ENCODE data around the gene PPP1R2.

PPP1R2 gene

GRCh38 chr3:195579281-195579680 lies 36.2 kb upstream of the PPP1R2 start:
- H3K27me3 ChIP-seq (ENCODE audit: control insufficient read depth, insufficient read depth, low read length) = no peaks in the 10 kb centered on the region
- H3K27ac ChIP-seq (ENCODE audit: low read depth, low read length) = no peak overlapping the region
- no peaks in the 10 kb centered on the region for H3K4me1 ChIP-seq (ENCODE audit: control insufficient read depth, insufficient read depth, low read length)
- H3K9ac ChIP-seq (ENCODE audit: low read depth, low read length) = no peak overlapping the region
- H3K9me3 ChIP-seq (ENCODE audit: control insufficient read depth, insufficient read depth, low read length) = no peaks in the 10 kb centered on the region
- H3K4me3 ChIP-seq (ENCODE audit: low read depth, low read length) = no peak overlapping the region
- no peaks in the 10 kb centered on the region for H3K36me3 ChIP-seq (ENCODE audit: control insufficient read depth, insufficient read depth, low read length)

GRCh38 chr3:195578565-195578964 lies 35.4 kb upstream of the PPP1R2 start:
- H3K9me3 ChIP-seq (ENCODE audit: control insufficient read depth, insufficient read depth, low read length) = no peaks in the 10 kb centered on the region
- H3K27me3 ChIP-seq (ENCODE audit: control insufficient read depth, insufficient read depth, low read length) = no peaks in the 10 kb centered on the region
- no peaks in the 10 kb centered on the region for H3K36me3 ChIP-seq (ENCODE audit: control insufficient read depth, insufficient read depth, low read length)
- H3K9ac ChIP-seq (ENCODE audit: low read depth, low read length) = no peak overlapping the region
- peaks cover 6% of the 10 kb centered on the region for H3K4me1 ChIP-seq (ENCODE audit: control insufficient read depth, insufficient read depth, low read length)
- H3K4me3 ChIP-seq (ENCODE audit: low read depth, low read length) = no peak overlapping the region
- H3K27ac ChIP-seq (ENCODE audit: low read depth, low read length) = no peak overlapping the region

DNA sequence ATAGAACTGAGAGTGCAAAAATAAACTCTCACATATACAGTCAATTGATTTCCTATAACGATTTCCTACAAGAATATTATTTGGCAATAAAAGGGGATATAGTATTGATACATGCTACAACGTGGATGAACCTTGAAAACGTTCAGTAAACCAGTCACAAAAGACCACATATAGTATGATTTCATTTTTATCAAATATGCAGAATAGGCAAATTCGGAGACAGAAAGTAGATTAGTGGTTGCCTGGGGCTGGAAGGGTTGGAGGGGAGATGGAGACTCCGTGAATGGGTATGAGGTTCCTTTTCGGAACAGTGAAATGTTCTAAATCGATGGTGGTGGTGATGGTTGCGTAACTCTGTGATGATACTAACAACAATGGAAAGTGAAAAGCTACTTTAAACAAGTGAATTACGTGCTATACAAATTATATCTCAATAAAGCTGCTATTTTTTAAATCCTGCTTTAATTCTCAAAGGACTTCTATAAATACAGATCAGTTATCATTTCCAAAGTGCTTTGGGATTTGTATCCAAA lies 34.6 kb upstream of the PPP1R2 start:
- H3K27me3 ChIP-seq (ENCODE audit: control insufficient read depth, insufficient read depth, low read length) = no peaks in the 10 kb centered on the region
- no peaks in the 10 kb centered on the region for H3K36me3 ChIP-seq (ENCODE audit: control insufficient read depth, insufficient read depth, low read length)
- no peak overlapping the region for H3K27ac ChIP-seq (ENCODE audit: low read depth, low read length)
- H3K9ac ChIP-seq (ENCODE audit: low read depth, low read length) = no peak overlapping the region
- H3K4me3 ChIP-seq (ENCODE audit: low read depth, low read length) = no peak overlapping the region
- no peaks in the 10 kb centered on the region for H3K9me3 ChIP-seq (ENCODE audit: control insufficient read depth, insufficient read depth, low read length)
- H3K4me1 ChIP-seq (ENCODE audit: control insufficient read depth, insufficient read depth, low read length) = peaks cover 7% of the 10 kb centered on the region

DNA sequence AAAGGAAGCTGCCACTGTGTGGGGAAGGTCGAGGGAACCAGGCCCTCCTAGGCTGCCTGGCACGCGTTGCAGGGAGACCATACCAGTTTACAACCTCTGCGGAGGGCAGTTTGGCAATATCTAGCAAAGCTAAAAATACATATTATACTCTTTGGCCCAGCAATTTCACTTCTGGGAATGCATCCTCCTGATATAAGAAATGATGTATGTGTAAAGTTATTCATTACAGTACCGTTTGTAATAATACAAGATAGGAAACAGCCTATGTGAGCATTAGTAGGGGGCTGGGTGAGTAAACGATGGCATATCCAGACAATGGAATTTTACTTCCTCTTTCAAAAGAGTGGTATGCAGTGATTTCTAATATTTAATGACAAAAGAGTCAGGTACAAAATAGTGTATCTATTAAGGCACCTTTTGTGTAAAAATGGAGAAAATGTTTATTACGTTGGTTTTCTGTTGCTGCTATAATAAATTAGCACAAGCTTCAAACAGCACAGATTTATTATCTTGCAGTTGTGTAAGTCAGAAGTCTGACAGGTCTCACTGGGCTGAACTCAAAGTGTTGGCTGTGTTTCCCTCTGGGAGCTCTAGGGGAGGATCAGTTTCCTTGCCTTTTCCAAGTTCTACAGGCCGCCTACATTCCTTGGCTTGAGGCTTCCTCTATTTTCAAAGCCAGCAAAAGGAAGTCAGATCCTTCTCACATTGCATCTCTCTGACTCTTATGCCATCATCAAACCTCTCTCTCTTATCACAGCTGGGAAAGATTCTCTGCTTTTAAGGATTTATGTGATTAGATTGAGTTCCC lies 31.6 kb upstream of the PPP1R2 start:
- no peaks in the 10 kb centered on the region for H3K27me3 ChIP-seq (ENCODE audit: control insufficient read depth, insufficient read depth, low read length)
- peaks cover 7% of the 10 kb centered on the region for H3K4me1 ChIP-seq (ENCODE audit: control insufficient read depth, insufficient read depth, low read length)
- H3K27ac ChIP-seq (ENCODE audit: low read depth, low read length) = no peak overlapping the region
- H3K36me3 ChIP-seq (ENCODE audit: control insufficient read depth, insufficient read depth, low read length) = no peaks in the 10 kb centered on the region
- no peak overlapping the region for H3K4me3 ChIP-seq (ENCODE audit: low read depth, low read length)
- no peak overlapping the region for H3K9ac ChIP-seq (ENCODE audit: low read depth, low read length)
- H3K9me3 ChIP-seq (ENCODE audit: control insufficient read depth, insufficient read depth, low read length) = no peaks in the 10 kb centered on the region

GRCh38 chr3:195573611-195574496 lies 30.7 kb upstream of the PPP1R2 start:
- Histone ChIP-seq H3K4me1 (ENCODE audit: control insufficient read depth, insufficient read depth, low read length) (peaks cover 7% of the 10 kb centered on the region), H3K9ac (ENCODE audit: low read depth, low read length) (no peak overlapping the region), H3K27me3 (ENCODE audit: control insufficient read depth, insufficient read depth, low read length) (no peaks in the 10 kb centered on the region), H3K27ac (ENCODE audit: low read depth, low read length) (no peak overlapping the region), H3K9me3 (ENCODE audit: control insufficient read depth, insufficient read depth, low read length) (no peaks in the 10 kb centered on the region), H3K36me3 (ENCODE audit: control insufficient read depth, insufficient read depth, low read length) (no peaks in the 10 kb centered on the region), H3K4me3 (ENCODE audit: low read depth, low read length) (no peak overlapping the region)

DNA sequence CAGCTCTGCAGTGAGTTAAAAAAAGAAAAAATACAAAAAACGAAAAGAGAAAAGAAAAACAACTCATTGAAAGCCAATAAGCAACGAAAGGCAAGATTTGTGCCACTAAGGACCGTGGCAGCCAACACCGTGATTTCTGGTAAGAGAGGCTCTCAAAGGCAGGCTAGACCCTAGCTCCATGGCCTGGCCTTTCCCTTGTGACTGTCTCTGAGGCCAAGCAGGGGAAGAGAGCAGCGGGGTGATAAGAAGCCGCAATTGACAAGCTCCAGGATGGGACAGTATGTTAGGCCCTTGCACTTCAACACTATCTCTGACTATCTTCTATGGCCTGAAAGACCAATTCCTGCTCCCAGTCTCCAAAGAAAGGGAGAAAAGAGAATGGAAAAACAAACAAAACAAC lies 28.2 kb upstream of the PPP1R2 start:
- Histone ChIP-seq H3K4me3 (ENCODE audit: low read depth, low read length) (no peak overlapping the region), H3K9ac (ENCODE audit: low read depth, low read length) (no peak overlapping the region), H3K4me1 (ENCODE audit: control insufficient read depth, insufficient read depth, low read length) (peaks cover 7% of the 10 kb centered on the region), H3K27me3 (ENCODE audit: control insufficient read depth, insufficient read depth, low read length) (no peaks in the 10 kb centered on the region), H3K9me3 (ENCODE audit: control insufficient read depth, insufficient read depth, low read length) (no peaks in the 10 kb centered on the region), H3K27ac (ENCODE audit: low read depth, low read length) (no peak overlapping the region), H3K36me3 (ENCODE audit: control insufficient read depth, insufficient read depth, low read length) (no peaks in the 10 kb centered on the region)

DNA sequence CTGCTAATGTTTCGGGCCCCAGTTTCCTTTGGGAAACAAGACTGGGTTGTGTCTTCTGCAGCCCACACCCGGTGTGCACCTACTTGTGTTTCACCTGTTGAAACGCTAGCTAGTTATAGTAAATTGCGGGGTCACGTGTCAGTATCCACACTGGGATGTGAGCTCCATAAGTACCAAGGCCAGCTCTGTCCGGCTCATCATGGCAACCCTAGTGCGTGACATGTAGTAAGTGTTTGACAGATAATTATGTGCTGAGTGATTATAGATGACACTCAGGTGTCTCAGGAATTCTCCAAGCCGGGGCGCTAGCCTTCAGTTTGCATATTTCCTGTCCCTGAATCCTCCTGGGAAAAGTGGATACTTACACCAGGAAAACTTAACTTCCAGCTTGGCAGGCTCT lies 27.8 kb upstream of the PPP1R2 start:
- Histone ChIP-seq H3K27ac (ENCODE audit: low read depth, low read length) (no peak overlapping the region), H3K4me1 (ENCODE audit: control insufficient read depth, insufficient read depth, low read length) (peaks cover 7% of the 10 kb centered on the region), H3K9ac (ENCODE audit: low read depth, low read length) (no peak overlapping the region), H3K4me3 (ENCODE audit: low read depth, low read length) (no peak overlapping the region), H3K36me3 (ENCODE audit: control insufficient read depth, insufficient read depth, low read length) (no peaks in the 10 kb centered on the region), H3K9me3 (ENCODE audit: control insufficient read depth, insufficient read depth, low read length) (no peaks in the 10 kb centered on the region), H3K27me3 (ENCODE audit: control insufficient read depth, insufficient read depth, low read length) (no peaks in the 10 kb centered on the region)

DNA sequence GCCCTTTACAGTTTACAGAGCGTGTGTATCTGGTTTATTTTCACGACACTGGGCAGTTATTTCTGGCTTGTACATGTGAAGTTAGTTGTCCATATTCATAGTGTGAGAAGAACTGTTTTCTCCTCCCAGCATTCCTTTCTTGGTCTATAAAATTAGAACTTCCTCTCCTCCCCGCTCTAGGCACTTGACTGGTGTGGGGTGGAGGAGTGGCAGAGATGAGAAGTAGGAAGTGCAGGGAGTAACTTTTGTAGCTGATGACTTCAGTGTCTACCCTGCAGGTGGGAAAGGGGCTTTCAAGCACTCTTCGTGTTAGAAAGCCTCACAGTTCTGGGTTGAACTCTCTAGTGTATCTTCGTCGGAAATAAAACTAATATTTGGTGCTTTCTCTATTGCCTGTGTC lies 27.2 kb upstream of the PPP1R2 start:
- Histone ChIP-seq H3K4me3 (ENCODE audit: low read depth, low read length) (no peak overlapping the region), H3K9ac (ENCODE audit: low read depth, low read length) (no peak overlapping the region), H3K4me1 (ENCODE audit: control insufficient read depth, insufficient read depth, low read length) (peaks cover 7% of the 10 kb centered on the region), H3K9me3 (ENCODE audit: control insufficient read depth, insufficient read depth, low read length) (no peaks in the 10 kb centered on the region), H3K36me3 (ENCODE audit: control insufficient read depth, insufficient read depth, low read length) (no peaks in the 10 kb centered on the region), H3K27me3 (ENCODE audit: control insufficient read depth, insufficient read depth, low read length) (no peaks in the 10 kb centered on the region), H3K27ac (ENCODE audit: low read depth, low read length) (no peak overlapping the region)

DNA sequence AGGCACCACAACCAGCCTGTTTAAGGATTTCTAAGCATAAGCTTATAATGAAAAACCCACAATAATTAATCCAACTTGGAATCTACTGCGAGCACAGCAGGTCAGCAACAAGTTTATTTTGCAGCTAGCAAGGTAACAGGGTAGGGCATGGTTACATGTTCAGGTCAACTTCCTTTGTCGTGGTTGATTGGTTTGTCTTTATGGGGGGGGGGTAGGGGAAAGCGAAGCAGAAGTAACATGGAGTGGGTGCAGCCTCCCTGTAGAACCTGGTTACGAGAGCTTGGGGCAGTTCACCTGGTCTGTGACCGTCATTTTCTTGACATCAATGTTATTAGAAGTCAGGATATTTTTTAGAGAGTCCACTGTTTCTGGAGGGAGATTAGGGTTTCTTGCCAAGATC lies 25.5 kb upstream of the PPP1R2 start:
- H3K27ac ChIP-seq (ENCODE audit: low read depth, low read length) = no peak overlapping the region
- no peak overlapping the region for H3K4me3 ChIP-seq (ENCODE audit: low read depth, low read length)

GRCh38 chr3:195566797-195567196 lies 23.7 kb upstream of the PPP1R2 start:
- Histone ChIP-seq H3K4me1 (ENCODE audit: control insufficient read depth, insufficient read depth, low read length) (no peaks in the 10 kb centered on the region), H3K9ac (ENCODE audit: low read depth, low read length) (no peak overlapping the region), H3K27ac (ENCODE audit: low read depth, low read length) (no peak overlapping the region), H3K27me3 (ENCODE audit: control insufficient read depth, insufficient read depth, low read length) (no peaks in the 10 kb centered on the region), H3K36me3 (ENCODE audit: control insufficient read depth, insufficient read depth, low read length) (no peaks in the 10 kb centered on the region), H3K9me3 (ENCODE audit: control insufficient read depth, insufficient read depth, low read length) (no peaks in the 10 kb centered on the region), H3K4me3 (ENCODE audit: low read depth, low read length) (no peak overlapping the region)

More for the DNA sequence above, 25.5 kb upstream of the PPP1R2 start:
- Histone ChIP-seq H3K27me3 (ENCODE audit: control insufficient read depth, insufficient read depth, low read length) (no peaks in the 10 kb centered on the region), H3K36me3 (ENCODE audit: control insufficient read depth, insufficient read depth, low read length) (no peaks in the 10 kb centered on the region), H3K9me3 (ENCODE audit: control insufficient read depth, insufficient read depth, low read length) (no peaks in the 10 kb centered on the region), H3K4me1 (ENCODE audit: control insufficient read depth, insufficient read depth, low read length) (peaks cover 1% of the 10 kb centered on the region; the same call in 1 of the 2 replicates), H3K9ac (ENCODE audit: low read depth, low read length) (no peak overlapping the region)

DNA sequence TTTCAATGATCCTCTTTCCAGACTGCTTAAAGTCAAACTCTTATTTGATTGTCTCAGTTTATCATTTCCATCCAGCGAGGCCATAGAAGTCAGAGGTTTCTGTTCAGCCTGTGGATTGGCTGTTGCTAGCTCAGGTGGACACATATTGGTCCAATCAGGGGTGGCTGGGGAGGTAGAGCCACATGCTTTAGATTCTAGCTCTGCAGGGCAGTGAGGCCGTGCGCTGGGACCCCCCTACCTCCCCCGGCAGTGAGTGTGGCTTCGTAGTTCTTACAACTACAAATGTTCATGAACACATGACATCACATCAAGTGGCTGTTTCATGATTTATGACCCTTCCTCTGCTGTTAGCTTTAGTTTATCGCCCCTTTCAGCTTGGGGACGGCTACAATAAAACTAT lies 22.6 kb upstream of the PPP1R2 start:
- no peaks in the 10 kb centered on the region for H3K27me3 ChIP-seq (ENCODE audit: control insufficient read depth, insufficient read depth, low read length)
- H3K9me3 ChIP-seq (ENCODE audit: control insufficient read depth, insufficient read depth, low read length) = no peaks in the 10 kb centered on the region
- H3K4me3 ChIP-seq (ENCODE audit: low read depth, low read length) = no peak overlapping the region
- H3K27ac ChIP-seq (ENCODE audit: low read depth, low read length) = no peak overlapping the region
- H3K9ac ChIP-seq (ENCODE audit: low read depth, low read length) = no peak overlapping the region
- H3K4me1 ChIP-seq (ENCODE audit: control insufficient read depth, insufficient read depth, low read length) = no peaks in the 10 kb centered on the region
- no peaks in the 10 kb centered on the region for H3K36me3 ChIP-seq (ENCODE audit: control insufficient read depth, insufficient read depth, low read length)
